HG03439 (cell line): ENCODE measurements around the gene TJAP1.
"Not testable (repeated sequence)": the region's sequence is repeated elsewhere in the genome, so short reads cannot be mapped to it uniquely, and the experiment has no call there.

Source experiments
- ATAC-seq: cut with Tn5 transposase; IDR thresholded peaks from one replicate; pipeline ENCODE4 v1.9.1; 2021; ENCODE audit warnings: mild to moderate bottlenecking, moderate library complexity; ENCODE audit not compliant: unreplicated experiment

The TJAP1 gene

DNA sequence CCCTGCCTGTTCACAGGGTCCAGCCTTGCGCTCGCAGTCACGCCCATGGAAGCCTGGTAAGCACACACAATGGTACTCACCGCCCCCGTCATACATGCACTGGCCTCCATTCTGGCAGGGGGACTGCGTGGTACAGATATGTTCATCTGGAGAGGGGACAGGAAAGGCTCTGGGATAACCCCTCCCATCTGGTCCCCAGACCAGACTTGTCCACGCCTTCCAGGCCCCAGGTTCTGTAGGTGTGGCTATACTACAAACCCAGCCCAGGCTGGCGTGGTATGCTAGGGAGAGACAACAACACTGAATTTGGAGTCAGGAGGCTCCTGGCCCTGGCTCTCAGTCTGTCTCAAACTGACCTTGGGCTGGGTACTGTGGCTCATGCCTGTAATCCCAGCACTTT is 25.4 kb upstream of the TJAP1 start:
- ATAC-seq: no peak

DNA sequence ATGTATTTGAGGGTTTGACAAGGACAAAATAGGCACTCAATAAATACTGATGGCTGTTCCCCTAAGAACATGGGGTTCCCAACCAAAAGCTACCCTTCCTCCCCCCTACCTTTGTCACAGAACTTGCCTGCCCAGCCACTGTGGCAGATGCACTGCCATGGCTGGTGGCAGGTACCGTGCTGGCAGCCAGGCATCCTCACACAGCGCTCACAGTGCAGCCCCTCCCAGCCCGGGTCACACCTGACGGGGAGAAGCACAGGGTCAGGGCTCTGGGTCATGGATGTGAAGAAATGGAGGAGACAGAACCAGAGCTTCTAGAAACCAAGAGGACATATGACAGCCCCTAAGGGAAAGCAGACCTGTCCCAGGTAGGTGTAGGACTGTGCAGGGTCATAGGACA is 24.5 kb upstream of the TJAP1 start:
- ATAC-seq: no peak

DNA sequence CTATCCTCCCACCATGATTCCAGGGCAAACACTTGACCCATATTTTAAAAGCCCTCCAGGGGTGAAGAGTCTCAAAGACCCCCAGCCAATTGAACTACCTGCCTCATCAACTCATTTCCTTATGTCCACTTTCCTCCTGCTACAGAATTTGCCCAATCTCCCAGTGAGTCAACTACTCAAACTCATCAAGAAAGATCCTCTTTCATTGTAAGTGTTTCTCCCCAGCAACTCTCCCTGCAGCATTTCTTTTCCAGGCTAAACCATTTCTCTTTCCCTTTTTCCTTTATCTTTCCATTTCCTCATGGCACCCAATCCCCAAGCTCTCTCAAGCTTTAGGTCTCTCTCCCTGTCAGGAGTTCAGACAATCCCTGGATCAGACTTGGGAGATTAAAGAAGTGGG is 23.5 kb upstream of the TJAP1 start:
- no peak for ATAC-seq

DNA sequence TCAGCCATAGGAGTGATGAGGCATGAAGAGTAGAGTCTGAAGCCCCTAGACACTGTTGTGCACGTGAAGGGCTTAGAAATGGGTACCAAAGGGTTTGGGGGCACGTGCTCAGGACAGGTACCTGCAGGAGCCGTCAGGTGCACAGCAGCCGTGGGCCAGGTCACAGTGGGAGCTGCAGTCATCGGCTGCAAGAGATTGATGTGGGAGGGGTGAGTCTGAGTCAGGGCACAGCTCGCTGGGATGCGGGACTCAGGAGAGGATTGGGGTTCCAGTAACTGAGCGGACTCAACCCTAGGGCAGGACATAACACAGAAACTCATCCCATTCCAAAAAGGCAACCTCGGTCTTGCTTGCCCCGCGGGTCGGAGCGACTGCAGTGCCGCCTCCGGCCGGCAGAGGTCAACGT is 23.1 kb upstream of the TJAP1 start:
- ATAC-seq: peak; percentile 60

DNA sequence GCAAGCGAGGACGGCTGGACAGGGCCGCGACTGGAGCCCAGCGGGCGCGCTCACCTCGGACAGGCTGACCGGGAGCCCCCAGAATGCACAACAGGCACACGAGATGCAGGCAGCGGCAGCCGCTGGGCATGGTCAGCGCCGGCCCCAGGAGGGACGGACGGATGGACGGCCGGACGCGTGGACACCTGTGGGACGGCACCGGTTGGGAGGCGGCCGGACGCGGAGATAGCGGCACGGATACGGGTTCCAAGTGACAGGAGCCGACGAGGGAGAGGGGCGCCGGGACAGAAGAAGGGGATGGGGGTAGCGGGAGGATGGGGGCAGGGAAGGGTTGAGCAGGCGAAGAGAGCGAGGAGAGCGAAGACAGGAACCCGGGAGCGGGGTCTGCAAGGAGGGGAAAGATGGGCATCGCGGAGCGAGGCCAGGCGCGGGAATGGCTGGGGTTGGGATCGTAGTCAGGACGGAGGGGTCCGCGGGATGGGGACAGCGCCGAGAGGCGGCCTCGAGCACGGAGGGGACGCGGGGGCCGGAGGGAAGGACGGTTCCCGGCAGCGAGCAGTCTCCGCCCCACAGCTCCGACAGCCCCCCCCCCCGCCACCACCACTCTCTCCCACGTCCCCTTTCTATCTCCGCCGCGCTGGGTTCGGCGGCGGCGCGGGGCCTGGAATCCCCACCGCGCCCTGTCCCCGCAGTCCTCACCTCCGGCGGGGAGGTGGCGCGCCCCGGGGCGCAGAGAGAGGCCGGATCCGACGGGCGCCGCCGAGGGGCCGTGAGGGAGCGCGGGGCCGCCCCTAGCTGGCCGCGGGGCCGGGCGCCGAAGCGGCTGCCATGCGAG is 22.5 kb upstream of the TJAP1 start:
- ATAC-seq: no peak

DNA sequence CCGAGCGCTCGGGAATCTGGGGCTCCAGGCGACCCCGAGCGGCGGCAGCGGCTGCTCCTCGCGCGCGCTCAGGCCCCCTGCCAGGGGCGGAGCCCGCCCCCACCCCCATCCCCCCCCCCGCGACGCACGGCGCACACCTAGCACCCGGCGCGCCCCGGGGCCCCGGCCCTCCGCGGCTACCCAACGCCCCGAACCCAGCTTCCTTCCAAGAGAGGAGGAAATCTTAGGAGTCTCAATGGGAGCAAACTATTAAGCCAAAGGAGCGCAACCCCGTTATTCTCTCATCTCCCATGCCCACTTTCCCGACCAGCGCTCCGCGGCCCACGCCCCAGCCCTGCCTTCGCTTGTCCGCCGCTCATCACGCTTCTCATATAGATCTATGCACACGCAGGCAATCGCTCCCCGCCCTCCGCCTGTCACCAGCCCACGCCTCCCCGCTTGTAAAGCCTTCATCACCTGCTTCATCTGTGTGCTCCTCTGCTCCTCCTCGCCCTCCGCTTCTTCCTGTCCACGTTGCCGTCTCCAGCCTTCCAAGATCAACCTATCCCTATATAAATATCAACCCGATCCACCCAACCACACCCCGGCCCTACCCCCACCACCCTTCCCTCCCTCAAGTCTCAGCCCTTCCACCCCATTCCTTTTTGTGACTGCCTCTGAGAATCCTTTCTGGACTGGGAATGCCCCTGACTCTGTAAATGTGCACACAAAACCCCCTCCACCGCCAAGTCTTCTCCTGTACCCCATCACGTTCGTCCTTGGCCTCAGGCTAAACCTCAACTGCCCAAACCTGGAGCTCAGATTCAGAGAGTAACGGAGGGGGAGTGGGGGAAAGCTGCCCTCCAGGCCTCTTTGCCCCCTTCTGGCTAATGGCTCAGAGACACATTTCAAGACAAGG is 21.6 kb upstream of the TJAP1 start, which contains the start of gene DLK2:
DLK2 (minus strand) TSS at position 18 of the 898 bp plus-strand sequence. CDS start 723 bp downstream, outside the sequence.
- ATAC-seq: no peak

DNA sequence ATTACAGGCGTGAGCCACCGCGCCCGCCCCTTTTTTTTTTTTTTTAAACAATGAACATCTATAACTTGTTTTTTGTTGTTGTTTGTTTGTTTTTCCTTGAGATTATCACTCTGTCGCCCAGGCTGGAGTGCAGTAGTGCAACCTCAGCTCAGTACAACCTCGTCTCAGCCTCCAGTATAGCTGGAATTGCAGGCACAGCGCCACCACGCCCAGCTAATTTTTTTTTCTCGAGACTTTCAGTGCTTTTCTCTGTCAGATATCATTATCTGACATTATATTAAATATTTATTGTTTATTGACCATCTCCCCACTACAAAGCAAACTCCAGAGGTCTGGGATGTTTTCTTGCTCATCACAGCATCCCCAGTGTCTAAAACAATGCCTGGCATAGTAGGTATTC is 19.7 kb upstream of the TJAP1 start:
- ATAC-seq: no peak

DNA sequence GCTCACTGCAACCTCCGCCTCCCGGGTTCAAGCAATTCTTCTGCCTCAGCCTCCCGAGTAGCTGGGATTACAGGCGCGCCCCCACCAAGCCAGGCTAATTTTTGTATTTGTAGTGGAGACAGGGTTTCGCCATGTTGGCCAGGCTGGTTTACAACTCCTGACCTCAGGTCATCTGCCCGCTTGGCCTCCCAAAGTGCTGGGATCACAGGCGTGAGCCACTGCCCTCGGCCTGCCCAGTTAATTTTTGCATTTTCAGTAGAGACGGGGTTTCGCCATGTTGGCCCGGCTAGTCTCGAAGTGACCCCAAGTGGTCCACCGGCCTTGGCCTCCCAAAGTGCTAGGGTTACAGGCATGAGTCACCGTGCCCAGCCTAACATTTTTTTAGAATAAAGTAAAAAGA is 19.2 kb upstream of the TJAP1 start:
- not testable (repeated sequence) for ATAC-seq

DNA sequence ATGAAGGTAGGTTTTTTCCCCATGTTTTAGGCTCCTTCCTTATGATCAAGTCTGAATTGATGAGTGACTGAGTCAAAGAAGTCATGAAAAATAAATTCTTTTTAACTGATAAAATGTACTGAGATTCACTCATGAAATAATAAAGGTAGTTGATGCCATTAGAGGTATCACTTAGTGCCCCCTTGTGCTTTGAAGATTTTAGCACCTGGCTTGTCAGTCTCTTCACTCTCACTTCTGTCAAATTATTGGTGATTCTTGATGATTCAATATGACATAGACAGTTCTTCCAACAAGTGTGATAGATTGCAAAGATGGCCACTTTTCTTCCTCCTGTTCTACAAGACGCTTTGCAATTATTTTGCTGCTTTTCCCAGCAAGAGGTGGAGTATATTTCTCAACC is 17.8 kb upstream of the TJAP1 start:
- no peak for ATAC-seq

DNA sequence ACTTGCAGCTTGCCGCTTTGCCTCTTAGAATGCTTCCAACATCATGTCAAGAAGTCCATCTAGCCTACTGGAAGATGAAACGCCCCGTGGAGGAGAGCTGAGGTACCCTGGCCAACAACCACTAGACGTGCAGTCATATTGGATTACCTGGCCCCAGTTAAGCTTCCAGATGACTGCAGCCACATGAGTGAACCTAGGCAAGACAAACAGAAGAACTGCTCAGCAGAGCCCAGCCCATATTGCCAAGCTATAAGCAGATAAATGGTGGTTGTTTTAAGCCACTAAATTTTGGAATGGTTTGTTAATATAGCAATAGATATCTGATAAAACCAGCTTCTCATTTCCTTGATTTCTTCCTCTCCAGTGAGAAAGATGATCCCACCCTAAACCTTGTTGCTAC is 17.3 kb upstream of the TJAP1 start:
- ATAC-seq: no peak

DNA sequence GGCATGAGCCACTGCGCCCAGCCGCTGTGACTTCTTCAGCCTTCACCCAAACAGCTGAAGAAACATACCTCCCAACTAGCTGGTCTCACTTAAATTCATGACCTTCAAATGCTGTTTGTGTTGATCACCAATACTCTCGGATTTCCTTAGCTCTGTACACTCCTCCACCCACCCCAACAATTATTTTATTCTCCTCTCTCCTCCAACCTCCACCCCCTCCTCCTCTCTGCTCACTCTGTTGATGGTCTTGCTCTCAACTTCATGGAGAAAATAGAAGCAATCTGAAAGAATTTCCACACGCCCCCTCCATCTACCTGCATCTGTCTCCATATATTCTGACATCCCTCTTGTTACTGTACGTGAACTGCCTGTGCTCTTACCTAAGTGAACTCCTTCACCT is 15.4 kb upstream of the TJAP1 start:
- ATAC-seq: no peak

DNA sequence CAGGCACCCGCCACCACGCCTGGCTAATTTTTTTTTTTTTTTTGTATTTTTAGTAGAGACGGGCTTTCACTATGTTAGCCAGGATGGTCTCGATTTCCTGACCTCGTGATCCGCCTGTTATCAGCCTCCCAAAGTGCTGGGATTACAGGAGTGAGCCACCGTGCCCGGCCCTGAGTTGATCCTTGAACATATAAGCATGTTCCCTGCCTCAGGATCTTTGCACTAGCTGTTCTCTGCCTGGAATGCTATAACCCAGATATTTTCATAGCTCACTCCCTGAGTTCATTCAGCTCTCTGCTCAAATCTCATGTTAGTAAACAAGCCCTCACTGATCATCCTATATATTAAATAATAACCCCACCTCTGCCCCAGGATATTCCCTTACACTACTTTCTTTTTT is 13.0 kb upstream of the TJAP1 start:
- no peak for ATAC-seq

DNA sequence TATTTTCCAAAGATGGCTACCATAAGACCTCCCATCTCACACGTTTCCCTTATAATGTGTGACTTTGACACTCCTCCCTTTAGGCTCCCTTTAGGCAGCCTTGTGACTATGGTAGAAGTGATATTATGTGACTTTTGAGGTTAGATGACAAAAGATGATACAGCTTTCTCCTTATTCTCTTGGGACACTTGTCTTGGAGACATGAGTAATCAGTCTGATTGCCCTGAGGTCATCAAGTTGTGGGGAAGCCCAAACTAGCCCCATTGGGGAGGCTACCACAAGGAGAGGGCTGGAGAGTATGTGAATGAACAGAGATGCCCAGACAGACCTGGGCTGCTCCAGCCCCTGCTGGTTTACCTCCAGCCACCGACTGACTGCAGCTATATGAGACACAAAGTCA is 11.4 kb upstream of the TJAP1 start:
- no peak for ATAC-seq

DNA sequence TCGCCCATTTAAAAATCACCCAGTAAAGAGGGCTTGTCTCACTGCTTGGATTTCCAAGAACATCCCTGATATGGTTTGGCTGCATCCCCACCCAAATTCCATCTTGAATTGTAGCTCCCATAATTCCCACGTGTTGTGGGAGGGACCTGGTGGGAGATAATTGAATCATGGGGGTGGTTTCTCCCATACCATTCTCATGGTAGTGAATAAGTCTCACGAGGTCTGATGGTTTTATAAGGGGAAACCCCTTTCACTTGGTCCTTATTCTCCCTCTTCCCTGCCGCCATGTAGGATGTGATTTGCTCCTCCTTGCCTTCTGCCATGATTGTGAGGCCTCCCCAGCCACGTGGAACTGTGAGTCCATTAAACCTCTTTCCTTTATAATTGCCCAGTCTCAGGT is 10.1 kb upstream of the TJAP1 start:
- ATAC-seq: not testable (repeated sequence)

DNA sequence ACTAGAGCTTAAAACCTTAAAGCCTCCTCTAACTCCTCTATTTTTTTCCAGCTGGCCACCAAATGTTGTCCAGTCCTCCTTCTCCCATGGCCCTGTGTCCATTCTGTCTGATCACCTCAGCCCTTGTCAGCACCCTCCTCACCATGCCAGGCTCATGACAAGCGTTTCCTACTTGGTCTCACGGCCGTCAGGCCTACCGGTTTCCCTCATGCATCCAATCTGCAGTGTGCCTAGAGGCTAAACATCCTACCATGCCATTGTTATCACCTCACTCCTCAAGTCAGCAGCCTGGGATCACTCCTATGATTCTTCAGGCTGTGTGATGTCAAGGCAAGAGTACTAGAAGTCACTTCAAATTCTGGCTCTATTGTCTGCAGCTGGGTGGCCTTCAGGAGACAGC is 9.6 kb upstream of the TJAP1 start:
- ATAC-seq: no peak

DNA sequence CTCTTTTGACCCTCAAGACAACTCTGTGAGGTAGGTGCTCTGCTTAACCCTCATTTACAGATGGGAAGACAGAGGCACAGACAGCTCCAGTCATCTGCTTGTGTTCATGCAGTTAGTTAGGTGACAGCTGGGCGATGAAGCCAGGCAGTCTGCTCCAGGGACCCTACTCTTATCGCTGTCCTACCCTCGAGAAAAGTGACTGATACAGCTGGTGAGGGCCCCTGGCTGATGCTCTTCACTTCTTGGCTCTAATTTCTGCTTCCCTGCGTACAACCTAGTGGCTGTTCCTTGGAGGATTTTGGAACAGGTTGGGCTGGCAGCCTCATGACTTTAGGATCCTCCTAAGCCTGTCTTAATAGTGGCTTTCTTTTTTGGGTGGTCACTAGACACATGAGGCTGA is 9.1 kb upstream of the TJAP1 start:
- no peak for ATAC-seq

DNA sequence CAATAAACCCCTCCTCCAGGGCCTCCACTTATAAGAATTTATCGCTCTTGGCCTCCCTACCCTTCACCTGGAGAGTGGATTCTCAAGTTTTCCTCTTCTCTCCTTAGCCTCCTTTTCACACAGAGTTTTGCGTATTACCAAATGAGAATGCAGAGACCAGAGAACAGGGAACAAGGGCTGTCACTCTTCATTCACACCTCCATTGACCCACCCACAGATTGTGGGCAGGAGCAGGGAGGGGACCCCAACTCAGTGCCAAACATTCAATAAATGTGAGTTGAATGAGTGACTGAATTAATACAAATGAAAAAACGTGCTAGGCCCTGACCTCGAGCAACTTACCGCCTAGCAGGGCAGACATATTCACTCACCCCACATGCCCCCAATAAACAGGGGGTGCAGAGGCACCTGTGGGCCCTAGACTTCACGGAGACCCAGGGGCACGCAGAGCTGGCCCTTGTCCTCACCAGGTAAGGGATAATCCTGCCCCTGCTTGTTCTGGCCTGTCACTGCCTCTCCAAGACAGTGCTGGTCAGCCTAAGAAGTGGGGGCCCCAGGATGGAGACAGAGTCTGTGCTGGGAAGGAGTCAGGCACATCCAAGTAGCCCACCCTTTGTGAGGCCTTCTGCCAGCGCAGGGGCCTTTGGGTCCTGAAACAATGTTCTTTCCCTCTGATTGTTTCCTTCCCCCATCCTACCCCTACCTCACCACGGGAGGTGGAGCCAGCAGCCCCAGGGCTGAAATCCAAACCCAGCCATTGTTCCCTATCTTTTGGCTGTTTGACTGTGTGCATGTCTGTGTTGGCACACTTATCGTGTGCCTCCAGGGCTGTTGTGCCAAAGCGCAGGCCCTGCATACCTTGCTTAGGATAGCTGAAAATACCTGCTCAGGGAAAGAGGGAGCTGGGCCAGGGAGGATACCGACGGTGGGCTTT is 8.4 kb upstream of the TJAP1 start:
- ATAC-seq: no peak

DNA sequence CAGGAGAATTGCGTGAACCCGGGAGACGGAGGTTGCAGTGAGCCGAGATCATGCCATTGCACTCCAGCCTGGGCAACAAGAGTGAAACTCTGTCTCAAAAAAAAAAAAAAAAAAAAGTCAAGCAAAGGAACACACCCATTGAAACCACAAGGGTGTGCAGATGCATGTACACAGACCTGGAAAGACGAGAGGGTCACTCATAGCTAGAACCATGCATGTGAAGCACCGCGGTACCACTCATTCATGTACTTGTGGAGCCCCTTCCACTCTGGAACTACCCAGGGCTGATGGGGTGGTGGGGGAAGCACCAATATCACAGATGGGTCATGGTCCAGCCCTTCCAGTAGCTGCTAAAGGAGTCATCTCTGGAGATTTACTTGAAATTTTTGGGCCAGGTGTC is 7.4 kb upstream of the TJAP1 start:
- ATAC-seq: no peak

DNA sequence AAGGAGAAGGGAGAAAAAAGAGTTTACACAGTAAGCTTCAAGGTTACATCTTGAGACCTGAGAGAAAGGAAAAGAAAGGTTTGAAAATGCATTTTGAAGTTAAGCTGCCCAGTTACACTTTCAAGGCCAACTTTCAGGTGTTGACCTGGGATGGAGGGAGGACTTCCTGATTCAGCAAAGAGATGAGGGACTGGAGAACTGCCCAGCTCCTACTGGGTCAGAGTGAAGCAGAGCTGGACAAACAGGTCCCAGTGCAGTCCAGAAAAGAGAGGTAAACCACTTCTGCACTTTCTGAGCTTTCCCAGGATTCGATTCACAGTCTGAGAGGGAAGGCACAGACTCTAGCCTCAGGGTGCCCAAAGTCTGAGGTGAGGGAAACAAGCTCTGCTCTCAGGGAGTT is 6.0 kb upstream of the TJAP1 start:
- no peak for ATAC-seq

DNA sequence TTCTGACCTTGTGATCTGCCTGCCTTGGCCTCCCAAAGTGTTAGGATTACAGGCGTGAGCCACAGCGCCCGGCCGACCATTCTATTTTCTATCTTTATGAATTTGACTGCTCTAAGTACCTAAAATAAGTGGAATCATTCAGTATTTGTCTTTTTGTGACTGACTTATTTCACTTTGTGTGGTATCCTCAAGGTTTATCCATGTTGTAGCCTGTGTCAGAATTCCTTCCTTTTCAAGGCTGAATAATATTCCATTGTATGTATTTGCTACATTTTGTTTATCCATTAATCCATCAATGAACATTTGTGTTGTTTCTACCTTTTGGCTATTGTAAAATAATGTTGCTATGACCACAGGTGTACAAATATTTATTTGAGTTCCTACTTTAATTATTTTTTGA is 4.9 kb upstream of the TJAP1 start:
- no peak for ATAC-seq

DNA sequence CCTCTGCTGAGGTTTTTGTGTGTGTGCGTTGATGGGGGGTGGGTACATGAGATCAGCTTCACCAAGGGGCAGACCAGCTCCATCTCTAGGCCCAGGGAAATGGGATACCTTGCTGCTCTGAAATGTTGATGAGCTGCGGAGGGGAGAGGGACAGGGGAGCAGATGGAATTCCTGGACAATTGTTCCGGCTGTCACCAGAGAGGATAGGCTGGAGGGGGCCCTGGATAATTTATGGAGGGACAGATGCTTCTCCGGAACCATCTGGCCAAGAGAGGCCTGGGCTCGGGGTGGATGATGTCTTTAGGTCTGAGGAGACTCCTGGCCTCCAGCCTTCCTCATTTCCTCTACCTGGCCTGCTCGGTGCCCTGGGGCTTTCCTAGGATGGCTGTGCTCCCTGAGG is 1.9 kb upstream of the TJAP1 start:
- no peak for ATAC-seq
